HEK293 (cell line): ENCODE data around the gene RAB40C.

ENCODE experiments used
- IKZF3 ChIP-seq: fragments of 450-650 bp; IDR thresholded peaks from 2 replicates; pipeline ENCODE4 v1.5.0; 2018; ENCODE audit warnings: missing biosample characterization, mild to moderate bottlenecking, missing genetic modification characterization, moderate library complexity
- KLF1 ChIP-seq: fragments of 450-650 bp; formaldehyde crosslinking; IDR thresholded peaks from 2 replicates; pipeline ENCODE4 v1.5.1; 2016; ENCODE audit warnings: missing biosample characterization, missing genetic modification characterization
- KLF9 ChIP-seq: fragments of 450-650 bp; formaldehyde crosslinking; IDR thresholded peaks from 2 replicates; pipeline ENCODE4 v1.5.1; 2016; ENCODE audit warnings: missing biosample characterization, missing genetic modification characterization, low read depth
- SALL2 ChIP-seq: fragments of 450-650 bp; formaldehyde crosslinking; IDR thresholded peaks from 2 replicates; pipeline ENCODE4 v1.5.0; 2017; ENCODE audit warnings: missing biosample characterization, mild to moderate bottlenecking, missing genetic modification characterization, borderline replicate concordance
- ZBTB8A ChIP-seq: fragments of 450-650 bp; formaldehyde crosslinking; IDR thresholded peaks from 2 replicates; pipeline ENCODE4 v1.5.1; 2016; ENCODE audit warnings: missing biosample characterization, missing genetic modification characterization
- ZIC2 ChIP-seq: fragments of 450-650 bp; formaldehyde crosslinking; IDR thresholded peaks from 2 replicates; pipeline ENCODE4 v1.5.1; 2016; ENCODE audit warnings: missing biosample characterization, missing genetic modification characterization
- ZNF19 ChIP-seq: fragments of 450-650 bp; formaldehyde crosslinking; IDR thresholded peaks from 2 replicates; pipeline ENCODE4; 2016; ENCODE audit warnings: missing biosample characterization, missing genetic modification characterization, low read depth
- ZNF211 ChIP-seq: fragments of 450-650 bp; formaldehyde crosslinking; IDR thresholded peaks from 2 replicates; pipeline ENCODE4 v1.5.1; 2016; ENCODE audit warnings: low read depth, missing biosample characterization, missing genetic modification characterization
- ZNF214 ChIP-seq: fragments of 450-650 bp; formaldehyde crosslinking; IDR thresholded peaks from 2 replicates; pipeline ENCODE4 v1.5.1; 2017; ENCODE audit warnings: missing biosample characterization, mild to moderate bottlenecking, missing genetic modification characterization, borderline replicate concordance
- ZNF221 ChIP-seq: fragments of 450-650 bp; formaldehyde crosslinking; IDR thresholded peaks from 2 replicates; pipeline ENCODE4 v1.5.1; 2017; ENCODE audit warnings: missing biosample characterization, missing genetic modification characterization, borderline replicate concordance
- ZNF274 ChIP-seq, 2 experiments: fragments of 200-500 bp in 1 of 2; fragments of 450-650 bp in 1 of 2; sonication (Bioruptor generic) in 1 of 2; formaldehyde crosslinking in 1 of 2; IDR thresholded peaks; 2 replicates each; pipeline versions ENCODE4 v1.5.1 to v1.6.1; 2014 to 2016; ENCODE audit warnings: borderline replicate concordance in 1 of 2, inconsistent platforms in 1 of 2, low read length in 1 of 2, missing biosample characterization in 1 of 2, missing genetic modification characterization in 1 of 2
- ZNF501 ChIP-seq: fragments of 450-650 bp; formaldehyde crosslinking; IDR thresholded peaks from 2 replicates; pipeline ENCODE4 v1.5.1; 2016; ENCODE audit warnings: missing biosample characterization, missing genetic modification characterization
- ZNF610 ChIP-seq: fragments of 450-650 bp; formaldehyde crosslinking; IDR thresholded peaks from 2 replicates; pipeline ENCODE4 v1.5.1; 2016; ENCODE audit warnings: missing biosample characterization, missing genetic modification characterization, borderline replicate concordance
- ZNF654 ChIP-seq: fragments of 450-650 bp; formaldehyde crosslinking; IDR thresholded peaks from 2 replicates; pipeline ENCODE4 v1.5.1; 2016; ENCODE audit warnings: low read depth, missing biosample characterization, missing genetic modification characterization
- ZNF670 ChIP-seq: fragments of 450-650 bp; formaldehyde crosslinking; IDR thresholded peaks from 2 replicates; pipeline ENCODE4 v1.5.1; 2016; ENCODE audit warnings: missing biosample characterization, missing genetic modification characterization, low read depth
- ZNF707 ChIP-seq: fragments of 450-650 bp; formaldehyde crosslinking; IDR thresholded peaks from 2 replicates; pipeline ENCODE4 v1.5.1; 2016; ENCODE audit warnings: missing biosample characterization, missing genetic modification characterization
- ZNF791 ChIP-seq: fragments of 450-650 bp; formaldehyde crosslinking; IDR thresholded peaks from 2 replicates; pipeline ENCODE4 v1.5.1; 2016; ENCODE audit warnings: missing biosample characterization, missing genetic modification characterization
- ZNF843 ChIP-seq: fragments of 450-650 bp; formaldehyde crosslinking; IDR thresholded peaks from 2 replicates; pipeline ENCODE4 v1.5.1; 2016; ENCODE audit warnings: missing biosample characterization, missing genetic modification characterization
- TF ChIP-seq, protein P1 (sequence below): fragments of 450-650 bp; formaldehyde crosslinking; IDR thresholded peaks from 2 replicates; pipeline ENCODE4 v1.5.1; 2016; ENCODE audit warnings: missing biosample characterization, missing genetic modification characterization, borderline replicate concordance
- TF ChIP-seq, protein P2 (sequence below): fragments of 450-650 bp; formaldehyde crosslinking; IDR thresholded peaks from 2 replicates; pipeline ENCODE4 v1.5.1; 2016; ENCODE audit warnings: missing biosample characterization, missing genetic modification characterization
- TF ChIP-seq, protein P3 (sequence below): fragments of 450-650 bp; formaldehyde crosslinking; IDR thresholded peaks from 2 replicates; pipeline ENCODE4 v1.5.1; 2016; ENCODE audit warnings: missing biosample characterization, missing genetic modification characterization
- TF ChIP-seq, protein P4 (sequence below): fragments of 450-650 bp; formaldehyde crosslinking; IDR thresholded peaks from 2 replicates; pipeline ENCODE4 v1.5.1; 2016; ENCODE audit warnings: missing biosample characterization, missing genetic modification characterization
- TF ChIP-seq, protein P5 (sequence below): fragments of 450-650 bp; formaldehyde crosslinking; IDR thresholded peaks from 2 replicates; pipeline ENCODE4 v1.5.1; 2016; ENCODE audit warnings: missing biosample characterization, missing genetic modification characterization
- TF ChIP-seq, protein P6 (sequence below): fragments of 450-650 bp; IDR thresholded peaks from 2 replicates; pipeline ENCODE4 v1.5.1; 2018; ENCODE audit warnings: missing biosample characterization, mild to moderate bottlenecking, missing genetic modification characterization

Gene RAB40C

DNA sequence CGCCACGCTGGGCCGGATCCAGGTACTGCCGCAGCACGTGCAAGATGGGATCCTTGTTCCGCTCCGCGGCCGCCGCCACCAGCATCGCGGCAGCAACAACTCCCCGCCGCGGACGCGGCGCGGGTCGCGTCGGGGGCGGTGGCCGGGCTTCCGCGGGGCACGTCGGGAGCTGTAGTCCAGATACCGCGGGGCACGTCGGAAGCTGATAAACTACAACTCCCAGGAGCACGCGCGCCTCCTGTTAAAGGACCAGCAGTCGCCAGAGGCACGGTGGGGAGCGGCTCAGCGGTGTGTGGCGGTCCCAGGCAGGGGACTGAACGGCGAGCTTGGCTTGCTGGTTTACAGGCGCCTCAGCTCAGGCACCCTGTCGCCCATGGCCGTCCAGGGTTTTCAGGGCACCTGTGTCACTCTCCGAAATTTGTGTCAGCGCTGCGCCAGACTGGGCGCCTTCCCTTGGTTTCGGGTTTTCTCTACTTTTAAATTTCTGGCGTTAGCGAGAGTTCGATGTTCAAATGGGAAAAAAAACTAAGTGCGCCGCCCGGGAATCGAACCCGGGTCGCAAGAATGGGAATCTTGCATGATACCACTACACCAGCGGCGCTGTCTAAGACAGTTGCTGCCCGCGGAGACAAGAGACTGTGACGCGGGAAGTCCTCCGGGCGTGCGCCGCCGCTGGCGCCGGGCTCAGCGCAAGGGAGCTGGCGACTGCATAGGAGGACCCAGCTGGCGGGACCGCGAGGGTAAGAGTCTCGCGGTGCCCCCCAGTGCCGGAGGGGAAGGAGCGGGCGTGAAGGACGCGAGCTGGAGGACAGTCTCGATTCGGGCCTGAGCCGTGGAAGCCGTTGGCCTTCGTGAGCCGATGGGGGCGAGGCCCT lies 46.6 kb downstream of the RAB40C start, which contains the start of gene METTL26 (continued):
- TF ChIP-seq, protein P1, sequence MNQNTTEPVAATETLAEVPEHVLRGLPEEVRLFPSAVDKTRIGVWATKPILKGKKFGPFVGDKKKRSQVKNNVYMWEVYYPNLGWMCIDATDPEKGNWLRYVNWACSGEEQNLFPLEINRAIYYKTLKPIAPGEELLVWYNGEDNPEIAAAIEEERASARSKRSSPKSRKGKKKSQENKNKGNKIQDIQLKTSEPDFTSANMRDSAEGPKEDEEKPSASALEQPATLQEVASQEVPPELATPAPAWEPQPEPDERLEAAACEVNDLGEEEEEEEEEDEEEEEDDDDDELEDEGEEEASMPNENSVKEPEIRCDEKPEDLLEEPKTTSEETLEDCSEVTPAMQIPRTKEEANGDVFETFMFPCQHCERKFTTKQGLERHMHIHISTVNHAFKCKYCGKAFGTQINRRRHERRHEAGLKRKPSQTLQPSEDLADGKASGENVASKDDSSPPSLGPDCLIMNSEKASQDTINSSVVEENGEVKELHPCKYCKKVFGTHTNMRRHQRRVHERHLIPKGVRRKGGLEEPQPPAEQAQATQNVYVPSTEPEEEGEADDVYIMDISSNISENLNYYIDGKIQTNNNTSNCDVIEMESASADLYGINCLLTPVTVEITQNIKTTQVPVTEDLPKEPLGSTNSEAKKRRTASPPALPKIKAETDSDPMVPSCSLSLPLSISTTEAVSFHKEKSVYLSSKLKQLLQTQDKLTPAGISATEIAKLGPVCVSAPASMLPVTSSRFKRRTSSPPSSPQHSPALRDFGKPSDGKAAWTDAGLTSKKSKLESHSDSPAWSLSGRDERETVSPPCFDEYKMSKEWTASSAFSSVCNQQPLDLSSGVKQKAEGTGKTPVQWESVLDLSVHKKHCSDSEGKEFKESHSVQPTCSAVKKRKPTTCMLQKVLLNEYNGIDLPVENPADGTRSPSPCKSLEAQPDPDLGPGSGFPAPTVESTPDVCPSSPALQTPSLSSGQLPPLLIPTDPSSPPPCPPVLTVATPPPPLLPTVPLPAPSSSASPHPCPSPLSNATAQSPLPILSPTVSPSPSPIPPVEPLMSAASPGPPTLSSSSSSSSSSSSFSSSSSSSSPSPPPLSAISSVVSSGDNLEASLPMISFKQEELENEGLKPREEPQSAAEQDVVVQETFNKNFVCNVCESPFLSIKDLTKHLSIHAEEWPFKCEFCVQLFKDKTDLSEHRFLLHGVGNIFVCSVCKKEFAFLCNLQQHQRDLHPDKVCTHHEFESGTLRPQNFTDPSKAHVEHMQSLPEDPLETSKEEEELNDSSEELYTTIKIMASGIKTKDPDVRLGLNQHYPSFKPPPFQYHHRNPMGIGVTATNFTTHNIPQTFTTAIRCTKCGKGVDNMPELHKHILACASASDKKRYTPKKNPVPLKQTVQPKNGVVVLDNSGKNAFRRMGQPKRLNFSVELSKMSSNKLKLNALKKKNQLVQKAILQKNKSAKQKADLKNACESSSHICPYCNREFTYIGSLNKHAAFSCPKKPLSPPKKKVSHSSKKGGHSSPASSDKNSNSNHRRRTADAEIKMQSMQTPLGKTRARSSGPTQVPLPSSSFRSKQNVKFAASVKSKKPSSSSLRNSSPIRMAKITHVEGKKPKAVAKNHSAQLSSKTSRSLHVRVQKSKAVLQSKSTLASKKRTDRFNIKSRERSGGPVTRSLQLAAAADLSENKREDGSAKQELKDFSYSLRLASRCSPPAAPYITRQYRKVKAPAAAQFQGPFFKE: peak; percentile 74; the same call in 1 of the 2 replicates
- no peak for TF ChIP-seq ZNF211 (tag by site-specific recombination)
- TF ChIP-seq ZNF707: no peak
- TF ChIP-seq KLF9 (tag by site-specific recombination): peak; percentile 83
- peak; percentile 99 for TF ChIP-seq ZNF610 (tag by site-specific recombination)
- TF ChIP-seq ZIC2: peak; percentile 82
- no peak for TF ChIP-seq ZNF274 (IDR thresholded peaks at IDR 0.05; ENCODE audit: low read length)
- TF ChIP-seq ZNF274 (tag by site-specific recombination; IDR thresholded peaks at IDR 0.05; ENCODE audit: borderline replicate concordance): no peak
- TF ChIP-seq, protein P2, sequence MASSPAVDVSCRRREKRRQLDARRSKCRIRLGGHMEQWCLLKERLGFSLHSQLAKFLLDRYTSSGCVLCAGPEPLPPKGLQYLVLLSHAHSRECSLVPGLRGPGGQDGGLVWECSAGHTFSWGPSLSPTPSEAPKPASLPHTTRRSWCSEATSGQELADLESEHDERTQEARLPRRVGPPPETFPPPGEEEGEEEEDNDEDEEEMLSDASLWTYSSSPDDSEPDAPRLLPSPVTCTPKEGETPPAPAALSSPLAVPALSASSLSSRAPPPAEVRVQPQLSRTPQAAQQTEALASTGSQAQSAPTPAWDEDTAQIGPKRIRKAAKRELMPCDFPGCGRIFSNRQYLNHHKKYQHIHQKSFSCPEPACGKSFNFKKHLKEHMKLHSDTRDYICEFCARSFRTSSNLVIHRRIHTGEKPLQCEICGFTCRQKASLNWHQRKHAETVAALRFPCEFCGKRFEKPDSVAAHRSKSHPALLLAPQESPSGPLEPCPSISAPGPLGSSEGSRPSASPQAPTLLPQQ (tag by site-specific recombination): peak; percentile 69
- no peak for TF ChIP-seq ZNF670 (tag by site-specific recombination)
- TF ChIP-seq ZNF654 (tag by site-specific recombination): no peak
- TF ChIP-seq, protein P3, sequence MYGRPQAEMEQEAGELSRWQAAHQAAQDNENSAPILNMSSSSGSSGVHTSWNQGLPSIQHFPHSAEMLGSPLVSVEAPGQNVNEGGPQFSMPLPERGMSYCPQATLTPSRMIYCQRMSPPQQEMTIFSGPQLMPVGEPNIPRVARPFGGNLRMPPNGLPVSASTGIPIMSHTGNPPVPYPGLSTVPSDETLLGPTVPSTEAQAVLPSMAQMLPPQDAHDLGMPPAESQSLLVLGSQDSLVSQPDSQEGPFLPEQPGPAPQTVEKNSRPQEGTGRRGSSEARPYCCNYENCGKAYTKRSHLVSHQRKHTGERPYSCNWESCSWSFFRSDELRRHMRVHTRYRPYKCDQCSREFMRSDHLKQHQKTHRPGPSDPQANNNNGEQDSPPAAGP (tag by site-specific recombination): peak; percentile 90
- no peak for TF ChIP-seq ZNF19 (tag by site-specific recombination)
- TF ChIP-seq ZBTB8A: peak; percentile 99
- TF ChIP-seq ZNF791 (tag by site-specific recombination): no peak
- TF ChIP-seq, protein P4, sequence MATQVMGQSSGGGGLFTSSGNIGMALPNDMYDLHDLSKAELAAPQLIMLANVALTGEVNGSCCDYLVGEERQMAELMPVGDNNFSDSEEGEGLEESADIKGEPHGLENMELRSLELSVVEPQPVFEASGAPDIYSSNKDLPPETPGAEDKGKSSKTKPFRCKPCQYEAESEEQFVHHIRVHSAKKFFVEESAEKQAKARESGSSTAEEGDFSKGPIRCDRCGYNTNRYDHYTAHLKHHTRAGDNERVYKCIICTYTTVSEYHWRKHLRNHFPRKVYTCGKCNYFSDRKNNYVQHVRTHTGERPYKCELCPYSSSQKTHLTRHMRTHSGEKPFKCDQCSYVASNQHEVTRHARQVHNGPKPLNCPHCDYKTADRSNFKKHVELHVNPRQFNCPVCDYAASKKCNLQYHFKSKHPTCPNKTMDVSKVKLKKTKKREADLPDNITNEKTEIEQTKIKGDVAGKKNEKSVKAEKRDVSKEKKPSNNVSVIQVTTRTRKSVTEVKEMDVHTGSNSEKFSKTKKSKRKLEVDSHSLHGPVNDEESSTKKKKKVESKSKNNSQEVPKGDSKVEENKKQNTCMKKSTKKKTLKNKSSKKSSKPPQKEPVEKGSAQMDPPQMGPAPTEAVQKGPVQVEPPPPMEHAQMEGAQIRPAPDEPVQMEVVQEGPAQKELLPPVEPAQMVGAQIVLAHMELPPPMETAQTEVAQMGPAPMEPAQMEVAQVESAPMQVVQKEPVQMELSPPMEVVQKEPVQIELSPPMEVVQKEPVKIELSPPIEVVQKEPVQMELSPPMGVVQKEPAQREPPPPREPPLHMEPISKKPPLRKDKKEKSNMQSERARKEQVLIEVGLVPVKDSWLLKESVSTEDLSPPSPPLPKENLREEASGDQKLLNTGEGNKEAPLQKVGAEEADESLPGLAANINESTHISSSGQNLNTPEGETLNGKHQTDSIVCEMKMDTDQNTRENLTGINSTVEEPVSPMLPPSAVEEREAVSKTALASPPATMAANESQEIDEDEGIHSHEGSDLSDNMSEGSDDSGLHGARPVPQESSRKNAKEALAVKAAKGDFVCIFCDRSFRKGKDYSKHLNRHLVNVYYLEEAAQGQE: peak; percentile 49; the same call in 1 of the 2 replicates
- TF ChIP-seq IKZF3: no peak
- no peak; the same call in none of the 2 replicates for TF ChIP-seq KLF1 (tag by site-specific recombination)
- TF ChIP-seq, protein P5, sequence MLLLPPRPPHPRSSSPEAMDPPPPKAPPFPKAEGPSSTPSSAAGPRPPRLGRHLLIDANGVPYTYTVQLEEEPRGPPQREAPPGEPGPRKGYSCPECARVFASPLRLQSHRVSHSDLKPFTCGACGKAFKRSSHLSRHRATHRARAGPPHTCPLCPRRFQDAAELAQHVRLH: peak; percentile 62
- TF ChIP-seq, protein P6, sequence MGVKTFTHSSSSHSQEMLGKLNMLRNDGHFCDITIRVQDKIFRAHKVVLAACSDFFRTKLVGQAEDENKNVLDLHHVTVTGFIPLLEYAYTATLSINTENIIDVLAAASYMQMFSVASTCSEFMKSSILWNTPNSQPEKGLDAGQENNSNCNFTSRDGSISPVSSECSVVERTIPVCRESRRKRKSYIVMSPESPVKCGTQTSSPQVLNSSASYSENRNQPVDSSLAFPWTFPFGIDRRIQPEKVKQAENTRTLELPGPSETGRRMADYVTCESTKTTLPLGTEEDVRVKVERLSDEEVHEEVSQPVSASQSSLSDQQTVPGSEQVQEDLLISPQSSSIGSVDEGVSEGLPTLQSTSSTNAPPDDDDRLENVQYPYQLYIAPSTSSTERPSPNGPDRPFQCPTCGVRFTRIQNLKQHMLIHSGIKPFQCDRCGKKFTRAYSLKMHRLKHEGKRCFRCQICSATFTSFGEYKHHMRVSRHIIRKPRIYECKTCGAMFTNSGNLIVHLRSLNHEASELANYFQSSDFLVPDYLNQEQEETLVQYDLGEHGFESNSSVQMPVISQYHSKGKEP (tag by site-specific recombination): peak; percentile 46; the same call in 1 of the 2 replicates
- TF ChIP-seq ZNF501: peak; percentile 86
- TF ChIP-seq ZNF843: peak; percentile 73
- TF ChIP-seq SALL2 (tag by site-specific recombination): no peak
- no peak for TF ChIP-seq ZNF221 (tag by site-specific recombination)
- no peak for TF ChIP-seq ZNF214 (tag by site-specific recombination)
